NCI-H2227 treated with DMSO at 0.1 percent for 48 hours (cell line): ENCODE results near the gene PRIMPOL.
"Not testable (repeated sequence)": the region's sequence is repeated elsewhere in the genome, so short reads cannot be mapped to it uniquely, and the experiment has no call there.

ENCODE experiments used
- DNase-seq: peaks from one replicate; lab custom pipeline; 2025; lab: John Stamatoyannopoulos, UW

Gene PRIMPOL

GRCh38 chr4:184712322-184712721 lies 62.8 kb downstream of the PRIMPOL start:
- DNase-seq: no peak

- no peak for DNase-seq
Observed at GRCh38 chr4:184713887-184714286, 64.3 kb downstream of the PRIMPOL start.

DNA sequence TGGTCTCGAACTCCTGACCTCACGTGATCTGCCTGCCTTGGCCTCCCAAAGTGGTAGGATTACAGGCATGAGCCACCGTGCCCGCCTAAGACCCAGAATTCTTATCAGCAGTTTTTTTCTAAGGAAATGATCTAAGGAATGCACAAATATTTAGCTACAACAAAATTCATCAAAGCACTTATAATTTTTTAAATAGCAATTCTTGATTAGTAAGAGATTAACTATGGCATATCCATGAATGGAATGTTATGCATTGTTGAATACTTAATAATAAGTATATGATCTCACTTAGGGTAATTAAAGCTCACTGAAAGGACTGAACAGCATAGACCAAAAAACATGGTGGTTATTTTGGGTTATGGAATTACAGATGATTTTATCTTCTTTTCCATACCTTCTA lies 66.0 kb downstream of the PRIMPOL start:
- no peak for DNase-seq

GRCh38 chr4:184719407-184719806 lies 69.9 kb downstream of the PRIMPOL start:
- no peak for DNase-seq

DNA sequence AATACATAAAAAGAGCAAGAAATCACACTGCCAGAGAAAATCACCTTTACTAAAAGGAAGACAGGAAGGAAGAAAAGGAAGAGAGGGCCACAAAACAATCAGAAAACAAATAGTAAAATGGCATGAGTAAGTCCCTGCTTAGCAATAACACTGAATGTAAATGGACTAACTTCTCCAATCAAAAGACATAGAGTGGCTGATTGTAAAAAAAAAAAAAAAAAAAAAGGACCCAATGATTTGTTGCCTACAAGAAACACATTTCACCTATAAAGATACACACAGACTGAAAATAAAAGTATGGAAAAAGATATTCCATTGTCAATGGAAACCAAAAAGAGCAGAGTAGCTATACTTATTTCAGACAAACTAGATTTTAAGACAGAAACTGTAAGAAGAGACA lies 71.7 kb downstream of the PRIMPOL start:
- DNase-seq: no peak

DNA sequence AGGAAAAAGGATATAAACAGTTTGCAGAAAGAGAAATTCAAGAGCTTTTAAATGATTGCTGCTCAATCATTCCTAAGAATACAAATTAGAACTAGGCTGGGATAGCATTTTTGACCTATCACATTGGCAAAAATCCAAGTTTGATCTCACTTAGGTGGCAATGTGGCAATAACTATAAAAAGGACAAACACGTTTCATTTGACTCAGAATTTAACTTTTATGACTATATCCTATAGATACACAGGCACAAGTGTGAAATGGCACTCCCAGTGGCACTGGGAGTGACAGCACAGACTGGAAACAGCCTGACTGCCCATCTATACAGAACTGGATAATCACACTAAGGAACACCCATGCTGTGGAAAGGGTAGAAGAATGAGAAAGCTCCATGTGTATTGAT lies 73.3 kb downstream of the PRIMPOL start:
- no peak for DNase-seq

- DNase-seq: no peak
Observed at GRCh38 chr4:184727430-184727829, 77.9 kb downstream of the PRIMPOL start.

- no peak for DNase-seq
Observed at GRCh38 chr4:184728858-184729257, 79.3 kb downstream of the PRIMPOL start.

DNA sequence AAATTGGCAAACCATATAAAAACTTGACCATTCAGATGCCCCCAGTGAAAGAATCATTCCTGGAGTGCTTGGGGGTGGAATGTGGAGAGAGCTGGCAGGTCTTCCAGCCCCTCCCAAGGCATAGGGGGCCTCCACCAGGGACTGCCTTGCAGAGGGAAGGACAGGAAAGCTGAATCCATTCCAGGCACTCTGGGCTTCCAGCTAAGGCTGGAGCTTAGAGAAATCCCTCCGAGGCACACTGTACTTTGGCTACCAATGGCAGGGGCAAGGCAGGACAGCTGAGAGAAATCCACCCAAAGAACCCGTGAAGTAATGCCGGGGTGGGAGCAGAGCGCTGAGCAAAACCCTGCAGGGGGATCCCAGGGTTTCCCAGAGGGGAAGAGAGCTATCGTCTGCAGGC lies 80.4 kb downstream of the PRIMPOL start:
- no peak for DNase-seq

DNA sequence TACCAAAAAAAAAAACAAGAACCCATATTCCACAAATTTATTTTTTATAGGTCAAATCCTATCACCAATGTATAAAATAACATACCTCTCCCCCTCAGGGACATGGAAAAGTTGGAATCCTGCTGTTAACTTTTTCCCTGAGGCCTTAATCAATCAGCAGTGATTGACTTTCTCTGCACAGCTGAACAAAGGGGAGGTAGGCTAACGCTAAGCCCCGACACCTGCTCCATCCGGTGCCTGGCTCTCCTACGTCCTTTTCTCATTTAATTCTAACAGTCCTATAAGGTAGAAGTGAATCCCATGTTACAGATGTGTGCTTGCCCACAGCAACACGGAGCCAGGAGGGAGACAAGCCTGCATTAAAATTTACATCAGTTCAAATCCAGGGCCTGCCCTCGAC lies 81.5 kb downstream of the PRIMPOL start:
- no peak for DNase-seq

GRCh38 chr4:184732126-184732525 lies 82.6 kb downstream of the PRIMPOL start:
- DNase-seq: no peak

DNA sequence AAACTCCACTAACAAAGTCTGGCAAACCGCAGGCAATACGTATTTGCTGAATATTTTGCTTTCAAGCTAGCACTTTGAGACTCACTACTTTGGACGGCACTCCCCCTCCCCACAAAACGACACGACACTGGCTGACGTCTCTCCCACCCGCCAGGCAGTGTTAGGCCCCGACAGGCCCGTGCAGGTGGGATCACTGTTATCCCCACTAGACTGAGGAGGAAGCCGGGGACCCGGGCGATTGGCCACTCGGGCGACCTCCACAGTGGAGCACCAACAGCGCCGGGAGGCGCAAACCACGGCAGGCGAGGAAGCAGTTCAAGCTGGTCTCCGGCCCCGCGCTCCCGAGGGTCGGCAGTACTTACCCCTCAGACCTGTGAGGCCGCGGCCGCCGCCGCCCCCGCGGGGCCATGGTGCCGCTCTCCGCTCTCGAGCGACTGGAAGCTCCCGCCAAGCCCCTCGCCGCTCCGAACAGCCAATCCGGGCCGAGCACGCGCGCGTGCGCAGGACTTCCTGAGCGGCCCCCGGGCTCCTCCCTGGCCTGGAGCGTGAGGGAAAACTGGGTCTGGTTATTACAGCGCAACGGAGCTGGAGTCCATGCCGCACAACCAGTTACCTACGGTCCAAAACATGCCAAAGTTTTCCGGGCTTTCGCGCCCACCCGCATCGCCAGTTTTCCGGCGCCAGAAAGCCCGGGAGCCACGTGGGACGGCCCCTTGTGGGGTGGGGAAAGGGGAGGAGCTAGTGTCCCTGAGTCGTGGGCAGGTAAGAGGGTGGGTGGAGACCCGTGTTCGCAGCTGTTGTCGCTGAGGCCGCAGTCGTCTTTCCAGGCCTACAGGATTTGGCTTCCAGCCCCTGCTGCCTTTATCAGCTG lies 84.4 kb downstream of the PRIMPOL start, which contains the start of gene CENPU:
Gene CENPU (minus strand): TSS at position 443 of the 871 bp plus-strand sequence. CDS start 34 bp downstream, at position 409.
- DNase-seq: peak; percentile 96

DNA sequence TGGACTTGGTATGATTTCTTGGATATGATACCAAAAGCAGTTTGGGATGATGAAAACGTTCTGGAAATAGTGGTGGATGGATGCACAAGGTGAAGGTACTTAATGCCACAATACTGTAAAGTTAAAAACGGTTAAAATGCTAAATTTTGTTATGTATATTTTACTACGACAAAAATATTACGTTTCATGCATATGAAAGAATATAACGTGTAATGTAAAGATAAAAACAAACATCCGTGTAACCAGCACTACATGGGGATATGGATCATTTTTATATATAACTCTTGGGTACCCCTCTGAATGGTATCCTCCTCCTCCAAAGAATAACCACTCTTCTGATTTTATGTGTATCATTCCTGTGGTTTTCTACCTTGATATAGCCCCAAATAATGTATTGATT lies 85.2 kb downstream of the PRIMPOL start:
- no peak for DNase-seq

- DNase-seq: not testable (repeated sequence)
Observed at GRCh38 chr4:184739575-184739974, 90.0 kb downstream of the PRIMPOL start.

DNA sequence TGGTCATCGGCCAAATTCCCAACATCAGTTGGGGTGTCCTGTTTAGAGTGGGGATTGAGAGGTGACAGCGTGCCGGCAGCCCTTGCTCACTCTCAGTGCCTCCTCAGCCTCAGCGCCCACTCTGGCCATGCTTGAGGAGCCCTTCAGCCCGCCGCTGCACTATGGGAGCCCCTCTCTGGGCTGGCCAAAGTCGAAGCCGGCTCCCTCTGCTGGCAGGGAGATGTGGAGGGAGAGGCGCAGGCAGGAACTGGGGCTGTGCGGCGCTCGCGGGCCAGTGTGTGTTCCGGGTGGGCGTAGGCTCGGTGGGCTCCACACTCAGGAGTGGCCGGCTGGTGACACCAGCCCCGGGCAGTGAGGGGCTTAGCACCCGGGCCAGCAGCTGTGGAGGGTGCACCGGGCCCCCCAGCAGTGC lies 91.4 kb downstream of the PRIMPOL start:
- DNase-seq: no peak

- not testable (repeated sequence) for DNase-seq
Observed at GRCh38 chr4:184741651-184742050, 92.1 kb downstream of the PRIMPOL start.

- no peak for DNase-seq
Observed at GRCh38 chr4:184743650-184744049, 94.1 kb downstream of the PRIMPOL start.

- DNase-seq: no peak
Observed at GRCh38 chr4:184744236-184744635, 94.7 kb downstream of the PRIMPOL start.
